DMS 273 (cell line): ENCODE measurements around the gene GPR55.

Source experiments
- DNase-seq: peaks from one replicate; lab custom pipeline; 2025; ENCODE audit not compliant: unreplicated experiment; lab: John Stamatoyannopoulos, UW

Gene GPR55

GRCh38 chr2:230885463-230886130, 39.4 kb downstream of the GPR55 start:
- peak; percentile 81 for DNase-seq

- no peak for DNase-seq
Measured at GRCh38 chr2:230881840-230882239, 43.2 kb downstream of the GPR55 start.

GRCh38 chr2:230879891-230880290, 45.2 kb downstream of the GPR55 start:
- DNase-seq = no peak

- DNase-seq = peak; percentile 44
Measured at GRCh38 chr2:230879271-230879882, 45.7 kb downstream of the GPR55 start.

GRCh38 chr2:230878599-230879188, 46.3 kb downstream of the GPR55 start:
- DNase-seq = no peak

GRCh38 chr2:230877759-230878598, 47.1 kb downstream of the GPR55 start:
- no peak for DNase-seq

GRCh38 chr2:230877116-230877758, 47.8 kb downstream of the GPR55 start:
- no peak for DNase-seq

- DNase-seq = no peak
Measured at GRCh38 chr2:230875347-230876315, 49.4 kb downstream of the GPR55 start.

GRCh38 chr2:230874876-230875275, 50.2 kb downstream of the GPR55 start:
- DNase-seq = no peak

GRCh38 chr2:230874456-230874855, 50.6 kb downstream of the GPR55 start:
- no peak for DNase-seq

GRCh38 chr2:230873661-230874401, 51.2 kb downstream of the GPR55 start:
- DNase-seq = no peak

- no peak for DNase-seq
Measured at GRCh38 chr2:230872968-230873660, 51.9 kb downstream of the GPR55 start.

GRCh38 chr2:230872151-230872967, 52.7 kb downstream of the GPR55 start:
- no peak for DNase-seq

GRCh38 chr2:230871361-230872150, 53.5 kb downstream of the GPR55 start:
- no peak for DNase-seq

GRCh38 chr2:230870544-230871360, 54.3 kb downstream of the GPR55 start:
- DNase-seq = peak; percentile 37

- DNase-seq = no peak
Measured at GRCh38 chr2:230869914-230870543, 55.0 kb downstream of the GPR55 start.
